AG04450 (cell line): ENCODE measurements around the gene C10orf71. TPM values are rescaled to one million over a fixed set of nuclear protein-coding genes. Genes with fewer than 3 reads are reported as not detected.

ENCODE experiments used
- CTCF ChIA-PET: fragments of 300-600, 350-600 bp; formaldehyde crosslinking; extraction: SDS; loops from one replicate; lab custom pipeline; 2022; ENCODE audit warnings: antibody characterized with exemption, inconsistent platforms; lab: Charles Lee
- POLR2A ChIA-PET: fragments of 350-600 bp; formaldehyde crosslinking; extraction: SDS; loops from one replicate; lab custom pipeline; 2021; ENCODE audit warnings: antibody characterized with exemption, inconsistent platforms; lab: Yijun Ruan, JAX
- DNase-seq: peaks from one replicate; pipeline ENCODE4 v3.0.0-alpha.2; 2011; ENCODE audit warnings: low read depth, low spot score
- H3K27ac ChIP-seq: one replicate; pipeline ENCODE4 v1.5.1; 2012; ENCODE audit warnings: low read depth, low read length, control low read depth
- H3K27me3 ChIP-seq: one replicate; pipeline ENCODE4 v1.6.0; 2012; ENCODE audit warnings: low read length; ENCODE audit not compliant: control insufficient read depth, insufficient read depth
- H3K4me3 ChIP-seq: 2 replicates; pipeline ENCODE4 v1.5.1; 2011; ENCODE audit warnings: mild to moderate bottlenecking, low read depth, low read length, control low read depth
- H3K9me3 ChIP-seq: 2 replicates; pipeline ENCODE4 v1.5.1; 2012; ENCODE audit warnings: low read length; ENCODE audit not compliant: control insufficient read depth, insufficient read depth
- CTCF ChIP-seq: IDR thresholded peaks from 2 replicates; pipeline ENCODE4 v1.5.1; 2011; ENCODE audit warnings: low read depth, low read length, control low read depth, inconsistent platforms
- polyA plus RNA-seq: library from polyadenylated mRNA; depleted of rRNA; stranded (reverse); fragments of >200 nt; gene quantifications from 2 replicates; pipeline ENCODE4 v1.2.3, GENCODE V29; 2011

C10orf71 gene
- polyA plus RNA-seq, 1 experiment, result not detected

- Histone ChIP-seq H3K27ac (no peak overlapping the region), H3K4me3 (no peak overlapping the region), H3K27me3 (peaks cover 7% of the 10 kb centered on the region), H3K9me3 (no peaks in the 10 kb centered on the region; the same call in 1 of the 2 replicates)
- TF ChIP-seq CTCF, result no peak
- ChIA-PET POLR2A (no interaction called here), CTCF (no interaction called here)
- DNase-seq, result no peak
Observed at GRCh38 chr10:49363309-49364031, 64.5 kb downstream of the C10orf71 start.

GRCh38 chr10:49364051-49364450 is 65.1 kb downstream of the C10orf71 start:
- H3K27me3 ChIP-seq, result peaks cover 8% of the 10 kb centered on the region
- CTCF ChIA-PET, result no interaction called here
- H3K4me3 ChIP-seq, result no peak overlapping the region
- DNase-seq, result no peak
- no peaks in the 10 kb centered on the region; the same call in 1 of the 2 replicates for H3K9me3 ChIP-seq
- TF ChIP-seq CTCF, result no peak
- H3K27ac ChIP-seq, result no peak overlapping the region
- POLR2A ChIA-PET, result no interaction called here

GRCh38 chr10:49364747-49365146 is 65.8 kb downstream of the C10orf71 start:
- peaks cover 10% of the 10 kb centered on the region for H3K27me3 ChIP-seq
- CTCF ChIA-PET, result no interaction called here
- POLR2A ChIA-PET, result no interaction called here
- DNase-seq, result no peak
- H3K4me3 ChIP-seq, result no peak overlapping the region
- no peaks in the 10 kb centered on the region; the same call in 1 of the 2 replicates for H3K9me3 ChIP-seq
- TF ChIP-seq CTCF, result no peak
- no peak overlapping the region for H3K27ac ChIP-seq

GRCh38 chr10:49365275-49365674 is 66.3 kb downstream of the C10orf71 start:
- Histone ChIP-seq H3K27ac (no peak overlapping the region), H3K4me3 (no peak overlapping the region), H3K27me3 (peaks cover 10% of the 10 kb centered on the region), H3K9me3 (no peaks in the 10 kb centered on the region; the same call in 1 of the 2 replicates)
- CTCF ChIA-PET, result no interaction called here
- no peak for DNase-seq
- POLR2A ChIA-PET, result no interaction called here
- TF ChIP-seq CTCF, result no peak

- no peak overlapping the region for H3K27ac ChIP-seq
- H3K27me3 ChIP-seq, result peaks cover 10% of the 10 kb centered on the region
- ChIA-PET CTCF (no interaction called here), POLR2A (no interaction called here)
- H3K9me3 ChIP-seq, result no peaks in the 10 kb centered on the region; the same call in 1 of the 2 replicates
- no peak for TF ChIP-seq CTCF
- no peak for DNase-seq
- no peak overlapping the region for H3K4me3 ChIP-seq
Observed at GRCh38 chr10:49365675-49366415, 66.9 kb downstream of the C10orf71 start.
